Left lobe of liver (tissue), 2 donors: ENCODE measurements around the gene MRPL4. TPM values are rescaled to one million over a fixed set of nuclear protein-coding genes. Genes with fewer than 3 reads are reported as not detected.

Source experiments
- ATAC-seq: fragments of 200-7000 bp; cut with Tn5 transposase; one replicate; pipeline ENCODE4 v1.9.1; 2020; ENCODE audit warnings: mild to moderate bottlenecking, moderate library complexity
- DNase-seq: peaks from one replicate; pipeline ENCODE4 v3.0.0-alpha.2; 2020; ENCODE audit warnings: low spot score
- total RNA-seq: library from RNA; stranded (reverse); gene quantifications from one replicate; pipeline ENCODE4 v1.2.1, GENCODE V29; 2021
- donor health status: DM: no; HTN: no; CAD: no; lungs with moderate emphysema.
- donor health status: DM: no; HTN: yes; CAD: no.

Gene MRPL4
- 43.3 TPM for total RNA-seq

DNA sequence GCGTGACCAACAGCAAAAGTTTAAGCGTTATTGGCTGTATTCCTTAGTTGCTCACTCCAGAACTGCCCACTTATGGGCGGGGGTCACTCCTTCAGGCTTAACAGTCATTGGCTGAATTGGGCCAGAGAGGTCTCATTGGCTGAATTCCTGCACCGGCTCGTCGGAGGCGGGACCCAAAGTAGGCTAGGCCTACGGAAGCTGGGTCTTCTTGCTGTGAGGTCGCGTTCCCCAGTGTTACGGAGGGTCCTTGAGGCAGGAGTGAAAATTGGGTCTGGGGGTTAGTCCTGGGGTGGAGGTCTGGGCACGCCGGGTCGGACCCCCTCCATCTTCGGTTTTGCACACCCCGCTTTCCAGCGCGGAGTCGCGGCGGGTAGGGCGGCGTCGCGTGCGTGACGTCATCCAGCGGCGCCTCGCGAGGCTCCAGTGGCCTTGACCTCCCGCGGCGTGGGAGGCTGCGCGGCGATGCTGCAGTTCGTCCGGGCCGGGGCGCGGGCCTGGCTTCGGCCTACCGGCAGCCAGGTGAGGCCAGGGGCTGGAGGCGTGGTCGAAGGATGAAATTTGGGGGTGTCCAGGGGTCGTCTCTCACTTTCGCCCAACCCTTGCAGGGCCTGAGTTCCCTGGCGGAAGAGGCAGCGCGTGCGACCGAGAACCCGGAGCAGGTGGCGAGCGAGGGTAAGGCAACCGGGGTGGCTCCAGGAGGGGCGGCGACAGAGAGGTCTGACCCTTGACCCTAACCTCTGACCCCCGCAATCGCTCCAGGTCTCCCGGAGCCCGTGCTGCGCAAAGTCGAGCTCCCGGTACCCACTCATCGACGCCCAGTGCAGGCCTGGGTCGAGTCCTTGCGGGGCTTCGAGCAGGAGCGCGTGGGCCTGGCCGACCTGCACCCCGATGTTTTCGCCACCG, at the start of gene MRPL4:
Gene MRPL4 (plus strand): TSS at position 423 of the 903 bp plus-strand sequence. CDS start 40 bp downstream, at position 463.
- DNase-seq, result peak; percentile 97
- peak; percentile 90 for ATAC-seq

DNA sequence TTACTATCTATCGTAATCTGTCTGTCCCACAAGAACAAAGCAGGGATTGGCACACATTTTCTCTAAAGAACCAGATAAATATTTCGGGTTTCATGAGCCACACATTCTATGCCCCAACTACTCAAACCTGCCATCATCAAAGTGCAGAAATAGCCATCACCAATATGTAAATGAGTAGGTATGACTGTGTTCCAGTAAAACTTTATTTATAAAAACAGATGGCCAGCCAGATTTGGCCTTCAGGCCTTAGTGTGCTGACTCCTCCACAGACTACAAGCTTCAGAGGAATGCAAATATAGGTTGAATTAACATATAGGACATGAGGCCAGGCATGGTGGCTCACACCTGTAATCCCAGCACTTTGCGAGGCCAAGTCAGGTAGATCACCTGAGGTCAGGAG, 48.3 kb upstream of the MRPL4 start:
- ATAC-seq, result no peak
- no peak for DNase-seq

DNA sequence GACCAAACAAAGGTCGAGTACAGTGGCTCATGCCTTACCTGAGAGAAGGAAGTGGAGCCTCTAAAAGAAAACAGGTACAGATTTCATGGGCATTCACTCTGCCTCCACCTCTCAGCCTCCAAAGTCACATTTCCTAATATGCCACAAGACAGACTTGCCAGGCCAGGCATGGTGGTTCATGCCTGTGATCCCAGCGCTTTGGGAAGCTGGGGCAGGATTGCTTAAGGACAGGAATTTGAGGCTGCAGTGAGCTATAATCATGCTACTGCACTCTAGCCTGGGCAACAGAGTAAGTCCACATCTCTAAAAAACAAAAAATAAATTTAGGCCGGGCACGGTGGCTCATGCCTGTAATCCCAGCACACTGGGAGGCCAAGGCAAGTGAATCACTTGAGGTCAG, 46.4 kb upstream of the MRPL4 start:
- ATAC-seq (no peak), DNase-seq (no peak)

DNA sequence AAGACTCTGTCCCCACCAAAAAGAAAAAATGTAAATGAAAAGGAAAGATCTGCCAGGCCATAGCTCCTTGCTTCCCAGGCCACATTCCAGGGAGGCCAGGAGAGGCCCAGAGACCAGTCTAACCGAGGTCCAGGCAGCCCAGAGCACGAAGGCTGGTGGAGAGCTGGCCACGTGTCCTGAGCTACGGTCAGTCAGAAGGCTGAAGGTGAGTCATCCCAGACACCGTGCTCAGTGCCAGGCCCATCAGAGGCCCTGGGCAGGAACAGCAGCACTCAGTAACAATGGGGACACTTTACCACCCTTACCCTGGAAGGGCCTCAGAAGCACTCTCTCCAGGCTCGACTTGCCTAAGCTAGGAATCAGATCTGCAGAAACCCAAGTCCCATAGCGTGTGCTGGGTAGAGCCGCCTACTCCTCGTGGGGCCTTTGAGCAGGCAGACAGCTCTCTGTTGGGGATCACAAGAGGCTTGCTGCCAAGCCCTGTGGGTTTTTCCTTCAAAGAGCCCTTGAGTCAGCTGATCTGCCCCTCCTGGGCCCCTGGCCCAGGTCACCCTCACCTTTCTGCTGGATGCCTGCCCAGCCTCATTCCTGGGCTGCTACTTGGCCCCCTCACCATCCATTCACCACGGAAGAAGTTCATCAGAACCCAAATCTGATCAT, 45.7 kb upstream of the MRPL4 start:
- DNase-seq, result no peak
- ATAC-seq, result no peak

DNA sequence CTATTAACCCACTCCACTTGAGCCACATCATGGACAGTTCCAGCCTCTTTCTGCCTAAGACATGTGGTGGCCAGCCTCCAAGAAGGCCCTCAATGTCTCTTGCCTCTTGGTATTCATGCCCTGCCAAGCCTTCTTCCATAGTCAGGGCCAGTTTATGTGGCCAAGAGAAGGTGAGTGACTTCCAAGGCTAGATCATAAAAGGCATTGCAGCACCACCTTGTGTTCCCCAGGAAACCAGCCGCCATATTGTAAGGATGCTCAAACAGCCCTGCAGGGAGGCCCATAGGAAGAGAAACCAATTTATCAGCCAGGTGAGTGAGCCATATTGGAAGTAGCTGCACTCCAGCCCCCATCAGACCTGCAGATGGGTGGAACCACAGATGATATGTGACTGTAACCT, 45.0 kb upstream of the MRPL4 start:
- DNase-seq, result no peak
- ATAC-seq, result no peak

DNA sequence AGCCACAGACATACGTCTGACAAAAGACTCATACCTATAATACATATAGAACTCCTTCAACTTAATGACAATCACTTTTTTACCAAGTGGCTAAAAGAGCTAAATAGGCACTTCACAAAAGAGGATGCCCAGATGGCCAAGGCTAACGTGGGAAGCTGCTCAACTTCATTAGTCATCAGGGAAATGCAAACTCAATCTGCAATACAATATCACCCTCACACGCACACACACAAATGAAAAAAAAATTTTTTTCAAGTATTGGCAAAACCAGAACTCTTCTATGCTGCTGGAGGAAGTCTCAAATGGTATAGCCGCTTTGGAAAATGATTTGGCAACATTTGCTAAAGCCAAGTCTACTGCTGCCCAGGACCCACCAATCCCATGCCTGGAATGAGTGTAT, 42.7 kb upstream of the MRPL4 start:
- ATAC-seq (no peak), DNase-seq (no peak)

DNA sequence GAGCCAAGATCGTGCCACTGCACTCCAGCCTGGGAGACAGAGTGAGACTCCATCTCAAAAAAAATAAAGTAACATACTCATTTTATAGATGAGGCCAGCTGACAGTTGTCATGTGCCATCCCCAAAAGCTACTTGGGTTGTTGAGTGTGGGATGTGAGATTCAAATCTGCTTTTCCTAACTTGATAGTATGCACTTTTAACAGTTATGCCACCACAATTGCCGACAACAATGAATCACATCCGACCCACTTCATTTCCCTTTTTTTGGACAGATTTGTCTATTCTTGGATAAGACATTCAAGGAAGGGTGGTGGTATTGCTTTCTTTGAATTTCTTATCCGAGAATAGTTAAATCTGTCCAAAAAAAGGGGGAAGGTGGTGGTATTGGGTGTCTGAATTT, 41.0 kb upstream of the MRPL4 start:
- ATAC-seq, result no peak
- no peak for DNase-seq

DNA sequence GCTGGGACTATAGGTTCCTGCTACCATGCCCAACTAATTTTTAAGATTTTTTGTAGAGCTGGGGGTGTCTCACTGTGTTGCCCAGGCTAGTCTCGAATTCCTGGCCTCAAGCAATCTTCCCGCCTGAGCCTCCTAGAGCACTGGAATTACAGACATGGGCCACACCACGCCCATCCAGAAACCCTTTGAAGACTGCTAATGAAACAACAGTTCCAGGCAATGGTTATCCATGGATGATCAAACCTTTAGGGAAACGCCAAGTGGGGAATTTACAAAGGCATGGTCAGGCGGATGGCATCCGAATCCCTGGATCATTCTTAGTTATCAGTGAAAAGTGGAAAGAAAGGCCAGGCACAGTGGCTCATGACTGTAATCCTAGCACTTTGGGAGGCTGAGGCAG, 40.3 kb upstream of the MRPL4 start:
- DNase-seq (no peak), ATAC-seq (no peak)

DNA sequence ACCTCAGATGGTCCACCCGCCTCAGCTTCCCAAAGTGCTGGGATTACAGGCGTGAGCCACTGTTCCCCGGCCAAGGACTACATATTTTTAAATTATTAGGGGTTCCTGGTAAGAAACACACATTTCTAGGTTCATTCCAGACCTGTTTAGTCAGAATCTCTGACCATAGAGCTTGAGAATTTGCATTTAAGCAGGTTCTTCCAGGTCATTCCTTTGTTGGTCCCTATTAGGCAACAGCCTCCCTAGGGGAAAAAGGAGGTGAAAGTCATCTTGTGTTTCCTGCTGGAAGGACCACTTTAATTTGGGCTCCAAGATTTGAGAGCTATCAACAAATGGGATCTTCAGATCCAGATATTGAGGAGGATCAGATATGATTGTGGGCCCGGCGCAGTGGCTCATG, 37.2 kb upstream of the MRPL4 start:
- DNase-seq (no peak), ATAC-seq (no peak)

DNA sequence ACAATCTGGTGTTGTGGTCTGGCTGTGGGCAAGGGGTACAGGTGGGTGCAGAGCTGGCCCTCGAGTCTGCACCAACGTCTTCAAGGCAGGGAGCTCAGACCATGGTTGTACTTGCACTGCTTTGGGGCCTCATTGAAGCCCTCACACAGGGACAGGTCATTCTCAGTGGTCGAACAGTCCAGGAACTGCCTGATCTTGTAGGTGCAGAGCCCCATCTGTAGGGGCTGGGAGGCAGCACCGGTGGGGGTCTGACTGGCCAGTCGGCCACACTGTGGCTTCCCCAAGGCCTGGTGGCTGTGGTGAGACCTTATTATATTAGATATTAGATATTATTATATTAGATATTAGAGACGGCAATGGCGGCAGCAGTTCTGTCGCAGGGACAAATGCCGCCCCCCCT, 34.9 kb upstream of the MRPL4 start:
- ATAC-seq, result no peak

DNA sequence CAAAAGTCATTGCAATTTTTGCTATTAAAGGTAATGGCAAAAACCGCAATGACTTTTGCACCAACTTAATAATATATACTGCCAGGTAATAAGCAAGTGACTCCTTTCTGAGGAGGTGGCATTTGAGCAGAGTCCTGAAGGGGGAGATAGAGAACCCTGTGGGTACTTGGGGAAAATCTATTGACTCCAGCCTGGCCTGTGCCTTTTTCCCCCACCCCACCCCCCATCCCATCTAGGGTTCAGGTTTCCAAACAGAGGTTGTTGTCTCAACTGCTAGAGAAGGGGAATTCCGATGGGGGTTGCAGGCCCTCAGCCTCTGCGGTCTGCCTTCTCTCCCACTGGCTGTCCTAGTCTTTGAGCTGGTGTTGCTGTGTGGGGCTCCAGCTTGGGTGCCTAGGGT, 32.3 kb upstream of the MRPL4 start:
- ATAC-seq, result peak; percentile 67
- no peak for DNase-seq

More for the DNA sequence above, 34.9 kb upstream of the MRPL4 start:
- DNase-seq, result no peak

DNA sequence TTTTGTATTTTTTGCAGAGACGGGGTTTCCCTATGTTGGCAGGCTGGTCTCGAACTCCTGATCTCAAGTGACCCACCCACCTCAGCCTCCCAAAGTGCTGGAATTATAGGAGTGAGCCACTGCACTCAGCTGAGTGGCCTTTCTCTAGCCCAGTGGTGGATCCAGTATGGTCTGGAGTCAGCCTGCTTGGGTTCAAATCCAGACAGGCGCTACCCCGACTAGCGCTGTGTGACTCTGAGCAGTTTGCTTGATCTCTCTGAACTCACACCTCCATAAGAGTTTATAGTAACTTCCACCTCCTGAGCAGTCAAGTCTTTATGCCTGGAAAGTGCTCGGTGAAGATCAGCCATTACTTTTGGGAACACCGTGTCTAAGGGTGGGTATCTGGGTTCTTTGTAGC, 31.3 kb upstream of the MRPL4 start:
- no peak for ATAC-seq
- no peak for DNase-seq

DNA sequence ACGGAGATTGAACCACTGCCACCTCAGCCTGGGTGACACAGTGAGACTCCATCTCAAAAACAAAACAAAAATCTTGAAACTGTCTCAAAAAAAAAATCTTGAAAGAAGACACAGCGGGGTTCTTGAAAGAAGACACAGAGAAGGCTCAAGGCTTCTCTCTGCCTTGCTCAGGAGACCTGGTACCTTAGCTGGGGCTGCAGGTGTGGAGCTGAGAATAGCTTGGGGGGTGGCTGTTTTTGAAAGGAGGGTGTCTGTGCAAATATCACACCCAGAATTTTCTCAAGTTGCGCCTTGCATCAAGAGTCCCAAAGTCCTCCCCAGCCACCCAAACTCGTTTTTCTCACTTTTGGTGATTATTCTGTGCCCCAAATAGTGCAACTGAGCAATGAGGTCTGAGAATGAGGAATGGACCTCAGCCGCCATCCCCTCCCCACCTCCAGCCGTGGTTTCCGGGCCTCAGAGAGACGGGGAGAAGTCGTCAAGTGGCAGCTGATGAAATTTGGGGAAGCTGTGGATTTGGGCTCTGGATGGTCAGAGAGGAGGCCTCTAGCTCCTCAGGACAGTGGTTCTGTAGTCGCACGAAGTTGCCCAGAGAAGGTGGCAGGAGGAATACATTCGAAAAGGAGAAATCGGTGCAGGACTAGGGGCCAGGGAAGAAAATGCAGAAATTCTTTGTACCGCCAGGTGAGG, 29.7 kb upstream of the MRPL4 start:
- no peak for DNase-seq
- no peak for ATAC-seq

DNA sequence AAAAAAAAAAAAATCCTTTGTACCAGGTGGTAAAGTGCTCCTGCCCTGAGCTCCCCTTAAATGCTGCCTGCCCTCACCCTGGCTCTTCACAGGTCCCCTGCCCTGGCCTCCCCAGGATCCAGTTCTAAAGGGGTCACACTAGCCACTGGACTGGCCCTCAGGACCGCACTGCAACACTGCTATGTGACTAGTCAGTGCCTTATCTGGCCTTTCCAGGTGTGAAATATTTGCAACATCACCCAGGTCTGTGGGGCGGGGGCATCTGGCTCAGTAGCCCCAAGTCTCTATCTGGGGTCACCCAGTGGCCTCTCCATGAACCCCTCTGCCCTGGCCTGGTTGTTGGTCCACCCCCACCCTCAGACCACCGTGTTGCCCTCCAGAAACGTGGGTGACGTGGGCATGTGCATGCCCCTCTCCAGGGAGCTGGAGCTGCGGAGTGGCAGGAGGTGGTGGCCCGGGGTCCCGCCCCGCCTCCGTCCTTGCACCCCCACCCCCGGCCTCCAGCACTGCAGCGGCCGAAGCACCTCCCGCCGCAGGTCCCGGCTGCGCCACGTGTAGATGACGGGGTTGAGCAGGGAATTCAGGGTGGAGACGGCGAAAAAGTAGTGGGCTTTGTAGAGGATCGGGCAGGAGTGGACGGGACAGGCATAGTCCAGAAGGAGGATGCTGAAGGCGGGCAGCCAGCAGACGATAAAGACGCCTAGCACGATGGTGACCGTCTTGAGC, 28.4 kb upstream of the MRPL4 start:
- ATAC-seq, result no peak
- no peak for DNase-seq

DNA sequence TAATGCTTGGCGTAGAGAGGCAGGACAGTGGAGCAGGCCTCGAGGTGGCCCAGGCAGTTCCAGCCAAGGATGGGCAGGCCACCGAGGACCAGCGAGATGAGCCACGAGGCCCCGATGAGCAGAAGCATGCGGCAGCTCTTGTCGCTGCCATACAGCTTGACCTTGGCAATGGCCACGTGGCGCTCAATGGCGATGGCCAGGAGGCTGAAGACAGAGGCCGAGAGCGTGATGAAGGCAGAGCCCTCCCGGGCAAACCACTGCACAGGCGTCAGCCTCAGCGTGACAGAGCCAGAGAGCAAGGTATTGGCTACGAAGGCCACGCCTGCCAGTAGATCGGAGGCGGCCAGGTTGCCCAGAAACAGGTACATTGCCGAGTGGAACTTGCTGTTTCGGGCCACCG, 27.7 kb upstream of the MRPL4 start:
- no peak for ATAC-seq
- no peak for DNase-seq

DNA sequence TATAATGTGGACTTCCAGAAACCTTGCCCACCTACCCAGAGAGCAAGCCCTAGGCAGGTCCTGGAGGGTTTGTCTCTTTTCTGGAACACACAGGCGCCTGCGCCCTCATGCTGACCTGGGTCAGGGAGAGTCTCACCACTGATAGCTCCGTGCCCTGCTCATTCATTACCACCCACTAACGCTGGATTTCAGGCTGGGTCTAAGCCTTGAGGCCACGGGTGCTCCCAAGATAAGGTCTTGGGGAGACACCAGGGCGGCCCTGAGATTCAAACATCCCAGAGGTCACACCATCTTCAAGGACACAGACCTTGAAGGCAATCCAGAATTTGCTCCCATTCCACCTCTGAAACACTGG, 26.0 kb upstream of the MRPL4 start:
- ATAC-seq (no peak), DNase-seq (no peak)

DNA sequence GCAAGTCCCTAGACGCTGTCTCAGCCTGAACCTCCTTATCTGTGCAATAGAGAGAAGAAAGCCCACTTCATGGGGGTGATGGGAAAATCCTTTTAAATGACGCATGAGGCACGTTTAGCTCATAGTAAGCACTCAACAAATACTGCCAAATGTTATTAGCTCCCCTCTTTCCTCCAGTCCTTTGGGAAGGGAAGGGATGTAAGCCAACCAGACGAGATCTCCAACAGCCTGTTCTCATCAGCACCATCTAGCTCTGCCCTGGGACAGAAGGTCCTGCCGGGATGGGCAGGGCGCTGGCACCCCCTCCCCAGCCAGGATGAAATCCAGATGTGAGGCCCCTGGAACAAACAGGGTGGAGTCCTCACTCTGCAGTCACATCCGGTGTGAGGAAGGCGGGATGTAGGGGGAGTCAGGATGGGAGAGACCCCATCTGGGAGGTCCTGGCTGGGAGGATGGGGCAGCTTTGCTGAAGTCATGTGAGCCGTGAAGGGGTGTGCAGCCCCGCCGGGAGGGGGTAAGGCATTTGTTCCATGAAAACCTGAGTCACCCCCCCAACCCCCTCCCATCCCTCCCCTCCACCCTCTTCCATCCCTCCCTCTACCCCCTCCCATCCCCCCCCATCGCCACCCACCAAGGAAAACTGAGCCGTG, 25.5 kb upstream of the MRPL4 start:
- no peak for ATAC-seq
- no peak for DNase-seq

DNA sequence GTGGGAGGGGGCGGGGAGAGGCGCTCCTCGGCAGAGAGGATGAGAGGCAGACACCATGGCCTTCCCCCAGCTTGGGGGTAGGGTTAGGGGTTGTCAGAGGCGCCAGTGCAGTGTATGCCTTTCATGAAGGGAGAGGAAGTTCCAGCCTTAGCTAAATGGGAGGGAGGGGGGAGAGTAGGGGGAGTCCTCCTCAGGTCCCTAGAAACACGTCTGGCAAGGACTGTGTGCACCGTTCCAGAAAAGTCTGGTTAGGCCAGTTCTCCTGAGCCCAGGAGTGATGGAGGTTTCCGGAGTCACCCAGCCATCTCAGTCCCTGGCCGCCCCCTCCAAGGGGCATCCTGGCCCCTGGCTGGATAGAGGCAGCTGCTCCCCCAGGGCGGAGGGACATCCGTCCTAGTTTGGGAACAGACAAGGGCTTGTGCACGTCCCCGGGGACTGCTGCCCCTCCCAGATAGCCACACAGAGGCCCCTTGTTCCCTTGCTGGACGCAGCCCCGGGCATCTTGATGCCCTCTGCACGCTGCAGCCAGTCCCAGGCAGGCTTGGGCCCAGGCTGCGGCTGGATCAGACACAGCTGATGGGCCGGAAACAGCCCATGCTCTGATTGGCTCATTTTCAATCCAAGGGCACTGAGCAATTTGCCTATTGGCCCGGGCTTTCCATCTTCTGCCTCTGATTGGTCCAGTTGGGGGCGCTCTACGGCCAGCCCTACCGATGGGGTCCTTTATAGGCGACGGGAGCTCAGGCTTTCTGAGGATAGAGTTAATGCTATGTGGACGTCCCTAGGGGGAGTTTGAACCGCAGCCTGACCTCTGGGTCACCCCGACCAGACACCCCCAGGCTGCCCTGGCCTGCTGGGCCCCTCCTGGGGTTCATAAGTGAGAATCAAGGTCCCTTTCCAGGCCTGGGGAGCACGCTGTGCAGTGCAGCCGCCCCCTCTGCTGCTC, 24.7 kb upstream of the MRPL4 start:
- ATAC-seq, result no peak
- DNase-seq, result no peak

DNA sequence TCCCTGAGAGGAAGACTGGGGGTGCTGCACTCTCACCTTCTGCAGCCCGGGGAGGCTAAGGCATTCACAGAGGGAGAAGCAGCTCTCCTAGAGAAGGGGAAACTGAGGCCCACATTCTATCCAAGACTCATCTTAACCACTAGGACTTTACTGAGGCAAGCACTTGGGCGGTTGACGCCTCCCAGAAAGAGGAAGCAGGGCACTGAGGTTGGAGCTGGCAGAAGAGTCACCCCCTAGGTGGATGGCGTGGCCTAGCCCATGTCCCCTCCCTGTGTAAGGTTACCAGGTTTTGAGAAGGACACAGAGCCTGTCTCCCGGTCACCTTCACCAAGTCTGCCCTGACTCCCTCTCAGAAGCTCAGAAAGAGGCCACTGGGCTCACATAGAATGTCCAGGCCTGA, 23.6 kb upstream of the MRPL4 start:
- DNase-seq, result no peak
- ATAC-seq, result no peak

DNA sequence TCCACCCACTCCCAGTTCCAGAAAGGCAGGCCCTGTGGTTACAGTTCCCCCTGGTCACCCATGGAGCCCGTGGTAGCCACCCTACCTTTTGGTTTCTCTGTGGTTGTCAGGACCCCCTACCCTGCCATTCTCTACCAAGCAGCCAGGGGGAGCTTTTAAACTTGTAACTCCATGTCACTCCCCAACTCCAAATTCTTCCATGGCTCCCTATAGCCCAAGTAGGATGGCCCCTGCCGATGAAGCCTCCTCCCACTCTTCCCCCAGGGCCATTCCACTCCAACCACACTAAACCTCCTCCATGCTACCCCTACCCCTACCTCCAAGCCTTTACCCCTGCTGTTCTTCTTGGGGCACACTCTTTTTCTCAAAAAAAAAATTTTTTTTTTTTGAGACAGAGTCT, 23.1 kb upstream of the MRPL4 start:
- ATAC-seq, result peak; percentile 19
- DNase-seq, result no peak
